Testis (tissue), 3 donors: ENCODE data around the gene SLC10A6. TPM values are rescaled to one million over a fixed set of nuclear protein-coding genes. Genes with fewer than 3 reads are reported as not detected.
"Not testable (repeated sequence)": the region's sequence is repeated elsewhere in the genome, so short reads cannot be mapped to it uniquely, and the experiment has no call there.

Experiments
- DNase-seq: peaks from one replicate; pipeline ENCODE4 v3.0.0-alpha.2; 2019
- H3K27ac ChIP-seq, 2 donors: fragments of 200-600 bp; sonication (generic); one replicate each; pipeline ENCODE4 v1.5.1; 2019
- H3K27me3 ChIP-seq: fragments of 200-600 bp; sonication (generic); one replicate; pipeline ENCODE4 v1.5.1; 2019
- H3K36me3 ChIP-seq: fragments of 200-600 bp; sonication (generic); one replicate; pipeline ENCODE4 v1.5.1; 2017; ENCODE audit warnings: low read depth; ENCODE audit errors: missing control alignments
- H3K4me1 ChIP-seq: fragments of 200-600 bp; sonication (generic); one replicate; pipeline ENCODE4 v1.5.1; 2019
- H3K4me3 ChIP-seq, 2 donors: fragments of 200-600 bp; sonication (generic); one replicate each; pipeline ENCODE4 v1.5.1; 2017 to 2019
- H3K9me3 ChIP-seq: fragments of 200-600 bp; sonication (generic); one replicate; pipeline ENCODE4 v1.5.1; 2017
- POLR2A ChIP-seq: fragments of 450-650 bp; IDR thresholded peaks from one replicate; pipeline ENCODE4 v1.6.1; 2017; ENCODE audit warnings: antibody characterized with exemption, mild to moderate bottlenecking, moderate library complexity
- WGBS, 2 donors: methylation state at CpG; one replicate each; pipeline ENCODE4 v1.1.5; 2018; 5-methylcytosine and 5-hydroxymethylcytosine counted together
- intact Hi-C: fragments of 100-400 bp; cut with DNase I; formaldehyde crosslinking; loops from one replicate; pipeline ENCODE4 v1.15.1; 2023; ENCODE audit warnings: low total_unique reads
- polyA plus RNA-seq: library from polyadenylated mRNA; stranded (reverse); fragments of 350-450 nt; fragmentation: Illumina TruSeq; extraction: RNeasy Lipid Tissue Mini Kit (QIAGEN cat#74804); gene quantifications from one replicate; pipeline ENCODE4 v1.2.3, GENCODE V29; 2014; ENCODE audit warnings: low read depth, low replicate concordance; ENCODE audit not compliant: insufficient read depth
- total RNA-seq, 2 donors: library from RNA; depleted of rRNA; stranded (reverse); fragments of >200 nt; gene quantifications; one replicate each; pipeline ENCODE4 v1.2.3, GENCODE V29; 2016
- TF ChIP-seq, protein P1 (sequence below), 3 experiments: fragments of 450-650 bp in 2 of 3; fragments of 200-600 bp in 1 of 3; sonication (generic) in 1 of 3; IDR thresholded peaks; one replicate each; pipeline ENCODE4 v1.5.1; 2016 to 2019; ENCODE audit warnings: antibody characterized with exemption in 3 of 3, mild to moderate bottlenecking in 2 of 3, moderate library complexity in 1 of 3

SLC10A6 gene
- total and polyA plus RNA-seq, 3 donors from 2014 or later, result 1.5 to 6.9 (median 3.0) TPM

GRCh38 chr4:86879641-86880040 is 30.5 kb upstream of the SLC10A6 start:
- H3K9me3 ChIP-seq, result no peaks in the 10 kb centered on the region
- no peak for DNase-seq
- no peaks in the 10 kb centered on the region for H3K4me1 ChIP-seq
- intact Hi-C loops, result no loop called here
- WGBS, 2 donors, result 88 to 97% methylated on average over 1 of the region's 1 CpG
- no peak overlapping the region for H3K27ac ChIP-seq
- TF ChIP-seq POLR2A, result no peak
- TF ChIP-seq, protein P1, sequence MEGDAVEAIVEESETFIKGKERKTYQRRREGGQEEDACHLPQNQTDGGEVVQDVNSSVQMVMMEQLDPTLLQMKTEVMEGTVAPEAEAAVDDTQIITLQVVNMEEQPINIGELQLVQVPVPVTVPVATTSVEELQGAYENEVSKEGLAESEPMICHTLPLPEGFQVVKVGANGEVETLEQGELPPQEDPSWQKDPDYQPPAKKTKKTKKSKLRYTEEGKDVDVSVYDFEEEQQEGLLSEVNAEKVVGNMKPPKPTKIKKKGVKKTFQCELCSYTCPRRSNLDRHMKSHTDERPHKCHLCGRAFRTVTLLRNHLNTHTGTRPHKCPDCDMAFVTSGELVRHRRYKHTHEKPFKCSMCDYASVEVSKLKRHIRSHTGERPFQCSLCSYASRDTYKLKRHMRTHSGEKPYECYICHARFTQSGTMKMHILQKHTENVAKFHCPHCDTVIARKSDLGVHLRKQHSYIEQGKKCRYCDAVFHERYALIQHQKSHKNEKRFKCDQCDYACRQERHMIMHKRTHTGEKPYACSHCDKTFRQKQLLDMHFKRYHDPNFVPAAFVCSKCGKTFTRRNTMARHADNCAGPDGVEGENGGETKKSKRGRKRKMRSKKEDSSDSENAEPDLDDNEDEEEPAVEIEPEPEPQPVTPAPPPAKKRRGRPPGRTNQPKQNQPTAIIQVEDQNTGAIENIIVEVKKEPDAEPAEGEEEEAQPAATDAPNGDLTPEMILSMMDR (IDR thresholded peaks at IDR 0.05), result no peak
- H3K36me3 ChIP-seq, result no peaks in the 10 kb centered on the region
- no peak overlapping the region for H3K4me3 ChIP-seq
- no peaks in the 10 kb centered on the region for H3K27me3 ChIP-seq

- 82 to 91% methylated on average over 2 of the region's 2 CpGs for WGBS, 2 donors
- no peak for TF ChIP-seq POLR2A
- TF ChIP-seq, protein P1 (IDR thresholded peaks at IDR 0.05), result no peak
Observed at GRCh38 chr4:86878640-86879039, 29.5 kb upstream of the SLC10A6 start.

GRCh38 chr4:86876894-86877685 is 27.9 kb upstream of the SLC10A6 start:
- TF ChIP-seq POLR2A, result no peak
- TF ChIP-seq, protein P1 (IDR thresholded peaks at IDR 0.05), result no peak
- Histone ChIP-seq H3K4me1 (no peaks in the 10 kb centered on the region), H3K27ac (no peak overlapping the region), H3K27me3 (no peaks in the 10 kb centered on the region), H3K36me3 (no peaks in the 10 kb centered on the region), H3K9me3 (no peaks in the 10 kb centered on the region), H3K4me3 (no peak overlapping the region)
- WGBS, 2 donors, result 76 to 83% methylated on average over 4 of the region's 4 CpGs
- intact Hi-C loops, result no loop called here
- no peak for DNase-seq

More at GRCh38 chr4:86878640-86879039, 29.5 kb upstream of the SLC10A6 start:
- no peaks in the 10 kb centered on the region for H3K4me1 ChIP-seq
- H3K4me3 ChIP-seq, result no peak overlapping the region
- no peak overlapping the region for H3K27ac ChIP-seq
- H3K27me3 ChIP-seq, result no peaks in the 10 kb centered on the region
- no peak for DNase-seq
- intact Hi-C loops, result no loop called here
- no peaks in the 10 kb centered on the region for H3K9me3 ChIP-seq
- H3K36me3 ChIP-seq, result no peaks in the 10 kb centered on the region

GRCh38 chr4:86875436-86875835 is 26.3 kb upstream of the SLC10A6 start:
- H3K27me3 ChIP-seq, H3K36me3 ChIP-seq, H3K27ac ChIP-seq, intact Hi-C loops, H3K4me3 ChIP-seq, DNase-seq, H3K9me3 ChIP-seq, H3K4me1 ChIP-seq: not testable (repeated sequence)
- 76 to 85% methylated on average over 4 of the region's 4 CpGs for WGBS, 2 donors

GRCh38 chr4:86872135-86872534 is 23.0 kb upstream of the SLC10A6 start:
- intact Hi-C loops, result no loop called here
- no peak for DNase-seq
- H3K36me3 ChIP-seq, result no peaks in the 10 kb centered on the region
- no peak overlapping the region for H3K27ac ChIP-seq
- no peaks in the 10 kb centered on the region for H3K27me3 ChIP-seq
- no peaks in the 10 kb centered on the region for H3K4me1 ChIP-seq
- H3K9me3 ChIP-seq, result no peaks in the 10 kb centered on the region
- no peak overlapping the region for H3K4me3 ChIP-seq
- WGBS, 2 donors, result 78 to 87% methylated on average over 4 of the region's 4 CpGs
- TF ChIP-seq, protein P1 (IDR thresholded peaks at IDR 0.05), result no peak
- TF ChIP-seq POLR2A, result no peak
